SKM-1 (cell line): ENCODE data around the gene ADAMTS13.
"Not testable (repeated sequence)": the region's sequence is repeated elsewhere in the genome, so short reads cannot be mapped to it uniquely, and the experiment has no call there.

ENCODE experiments used
- DNase-seq: peaks from one replicate; lab custom pipeline; 2025; ENCODE audit not compliant: unreplicated experiment; lab: John Stamatoyannopoulos, UW

ADAMTS13 gene

DNA sequence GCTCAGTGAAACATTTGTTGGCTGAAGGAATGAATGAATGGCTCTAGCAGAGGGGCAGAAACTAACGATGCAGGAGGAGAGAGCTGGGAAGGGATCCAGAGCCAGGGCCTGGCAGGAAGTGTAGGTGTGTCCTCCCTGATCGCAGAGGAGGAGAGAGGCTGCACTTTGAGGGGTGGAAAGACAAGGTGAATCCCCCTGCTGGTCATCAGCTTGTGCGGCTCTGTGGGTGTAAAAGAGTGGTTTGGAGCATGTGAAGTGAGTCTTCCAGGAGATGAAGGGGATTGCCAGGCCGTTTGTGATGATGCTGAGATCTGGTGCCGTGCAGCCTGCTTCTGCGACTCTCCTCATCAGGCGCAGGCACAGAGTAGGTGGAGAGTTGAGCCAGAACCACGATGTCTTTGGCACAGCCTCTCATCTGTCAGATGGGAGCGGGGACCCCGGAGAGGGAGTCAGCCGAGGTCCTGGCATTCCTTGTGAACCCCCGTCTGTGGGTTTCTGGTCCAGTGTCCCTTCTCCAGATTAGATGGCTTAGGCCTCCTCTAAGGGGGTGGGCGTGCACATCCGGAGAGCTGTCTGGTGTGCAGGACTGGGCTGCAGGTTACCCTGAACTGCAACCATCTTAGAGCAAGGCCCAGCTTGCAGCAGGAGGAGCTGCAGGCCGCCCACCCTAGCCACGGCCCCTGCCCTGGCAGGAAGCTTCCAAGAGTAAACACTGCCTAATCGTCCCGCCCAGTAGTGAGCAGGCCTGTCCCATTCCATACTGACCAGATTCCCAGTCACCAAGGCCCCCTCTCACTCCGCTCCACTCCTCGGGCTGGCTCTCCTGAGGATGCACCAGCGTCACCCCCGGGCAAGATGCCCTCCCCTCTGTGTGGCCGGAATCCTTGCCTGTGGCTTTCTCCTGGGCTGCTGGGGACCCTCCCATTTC, at the start of gene ADAMTS13:
Gene ADAMTS13 (plus strand): TSS at position 753 of the 928 bp plus-strand sequence. CDS start 77 bp downstream, at position 830.
- DNase-seq, result no peak

DNA sequence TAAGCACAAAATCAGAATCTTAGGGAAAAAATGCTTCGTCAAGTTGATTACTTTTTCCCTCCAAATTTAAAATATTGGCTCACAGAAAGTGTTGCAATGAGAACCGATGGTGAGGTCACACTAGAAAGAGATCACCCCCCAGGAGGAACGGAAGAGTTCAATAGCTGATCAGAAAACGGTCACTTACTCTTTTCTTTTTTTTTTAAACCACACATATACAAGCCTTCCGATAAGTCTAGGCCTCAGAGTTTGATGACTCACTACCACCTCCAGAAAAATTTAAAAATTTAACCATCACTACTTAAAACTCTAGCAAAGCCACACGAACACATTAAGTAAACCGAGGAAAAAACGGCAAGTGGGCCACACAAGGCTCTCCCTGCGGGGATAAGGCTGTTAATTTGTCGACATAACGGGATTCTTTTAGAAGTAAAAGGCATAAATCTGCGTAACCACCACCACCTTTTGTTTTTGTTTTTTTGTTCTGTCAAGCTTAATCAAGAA, 47.5 kb upstream of the ADAMTS13 start:
- DNase-seq, result peak; percentile 37

DNA sequence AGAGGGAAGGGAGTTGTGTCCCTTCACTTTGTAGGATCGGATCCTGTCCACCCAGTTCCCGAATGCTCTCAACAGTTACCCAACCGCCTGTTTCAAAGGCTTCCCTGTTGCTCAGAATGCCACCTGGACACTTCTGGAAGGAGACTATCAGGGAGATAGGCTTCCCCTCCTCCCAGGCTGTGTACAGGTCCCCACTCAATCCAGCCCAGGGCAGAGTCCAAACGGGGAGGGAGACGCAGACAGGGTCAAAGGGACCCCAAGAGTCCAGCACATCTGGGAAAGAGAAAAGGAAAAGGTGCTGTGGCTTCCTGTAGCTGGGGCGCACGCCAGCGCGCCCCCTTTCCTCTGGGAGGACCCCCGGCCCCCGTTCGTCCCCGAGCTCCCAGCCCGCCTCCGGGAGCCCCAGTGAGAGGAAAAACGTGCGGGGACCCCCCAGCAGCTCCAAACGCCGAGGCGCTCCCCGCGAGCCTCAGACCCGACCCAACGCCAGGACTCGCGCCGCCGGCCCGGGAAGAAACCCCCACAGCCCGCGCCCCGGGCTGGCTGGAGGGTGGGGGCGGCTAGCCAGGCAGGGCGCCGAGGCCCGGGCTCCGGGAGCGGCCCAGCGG, 46.9 kb upstream of the ADAMTS13 start:
- DNase-seq, result no peak

DNA sequence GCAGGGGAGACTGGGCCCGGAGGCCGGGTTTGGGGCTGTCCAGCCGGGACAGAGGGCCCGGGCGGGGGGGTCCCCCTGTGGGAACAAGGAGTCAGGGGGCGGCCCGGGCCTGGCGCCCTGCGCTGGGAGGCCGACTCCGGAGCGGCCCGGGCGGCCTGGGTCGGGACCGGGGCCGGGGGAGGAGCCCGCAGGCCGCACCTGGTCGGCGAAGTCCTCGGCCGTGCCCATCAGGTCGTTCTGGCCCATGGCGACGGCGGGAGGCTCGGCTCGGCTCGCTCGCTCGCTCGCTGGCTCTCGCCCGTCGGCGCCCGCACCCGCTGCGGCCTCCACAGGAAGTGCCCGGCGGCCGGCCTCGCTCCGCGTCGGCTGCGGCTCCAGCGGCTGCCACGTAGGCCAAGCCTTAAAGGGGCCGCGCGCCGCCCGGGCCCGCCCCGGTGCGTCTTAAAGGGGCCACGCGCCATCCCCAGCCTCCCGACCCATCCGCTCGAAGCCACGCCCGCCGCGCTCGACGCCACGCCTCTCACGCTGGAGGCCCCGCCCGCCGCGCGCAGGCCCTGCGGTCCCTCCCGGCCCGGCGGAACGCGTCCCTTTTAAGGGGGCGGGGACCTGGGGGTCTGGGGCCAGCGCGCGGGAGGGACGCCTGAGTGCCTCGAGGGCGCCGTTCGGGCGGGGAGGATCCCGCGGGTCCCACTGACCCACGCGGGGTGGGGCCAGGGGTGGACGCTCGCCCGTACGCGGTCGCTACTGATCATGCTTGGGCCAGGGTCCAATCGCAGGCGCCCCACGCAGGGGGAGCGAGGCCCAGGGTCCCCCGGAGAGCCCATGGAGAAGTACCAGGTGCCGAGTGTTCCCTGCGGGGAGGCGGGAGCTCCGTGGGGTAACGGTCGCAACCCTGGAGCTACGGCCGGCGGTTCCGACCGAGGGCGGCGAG, 46.2 kb upstream of the ADAMTS13 start, which contains the start of the genes STKLD1 and SURF4:
Gene STKLD1 (plus strand): TSS at position 643 of the 931 bp plus-strand sequence. CDS start 108 bp downstream, at position 751.
Gene SURF4 (minus strand): TSS at position 337 of the 931 bp plus-strand sequence. CDS start 91 bp downstream, at position 246.
- DNase-seq, result peak; percentile 65

DNA sequence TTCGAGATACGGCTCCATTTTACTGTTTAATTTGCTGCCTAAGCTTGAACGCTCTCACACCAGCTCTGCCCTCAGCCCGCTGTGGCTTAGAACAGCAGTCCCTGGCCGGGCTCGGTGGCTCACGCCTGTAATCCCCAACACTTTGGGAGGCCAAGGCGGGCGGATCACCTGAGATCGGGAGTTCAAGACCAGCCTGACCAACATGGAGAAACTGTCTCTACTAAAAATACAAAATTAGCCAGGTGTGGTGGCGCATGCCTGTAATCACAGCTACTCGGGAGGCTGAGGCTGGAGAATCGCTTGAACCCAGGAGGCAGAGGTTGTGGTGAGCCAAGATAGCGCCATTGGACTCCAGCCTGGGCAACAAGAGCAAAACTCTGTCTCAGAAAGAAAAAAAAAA, 44.9 kb upstream of the ADAMTS13 start:
- not testable (repeated sequence) for DNase-seq

DNA sequence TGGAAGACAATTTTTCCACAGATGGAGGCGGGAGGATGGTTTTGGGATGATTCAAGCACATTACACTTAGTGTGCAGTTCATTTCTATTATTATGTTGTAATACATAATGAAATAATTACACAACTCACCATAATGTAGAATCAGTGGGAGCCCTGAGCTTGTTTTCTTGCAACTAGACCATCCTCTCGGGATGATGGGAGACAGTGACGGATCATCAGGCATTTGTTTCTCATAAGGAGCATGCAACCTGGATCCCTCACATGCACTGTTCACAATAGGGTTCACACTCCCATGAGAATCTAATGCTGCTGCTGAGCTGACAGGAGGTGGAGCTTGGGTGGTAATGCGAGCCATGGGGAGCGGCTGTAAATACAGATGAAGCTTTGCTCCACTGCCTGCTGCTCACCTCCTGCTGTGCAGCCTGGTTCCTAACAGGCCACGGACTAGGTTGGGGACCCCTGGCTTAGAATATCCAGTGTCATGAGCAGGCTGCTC, 44.4 kb upstream of the ADAMTS13 start:
- DNase-seq, result no peak

DNA sequence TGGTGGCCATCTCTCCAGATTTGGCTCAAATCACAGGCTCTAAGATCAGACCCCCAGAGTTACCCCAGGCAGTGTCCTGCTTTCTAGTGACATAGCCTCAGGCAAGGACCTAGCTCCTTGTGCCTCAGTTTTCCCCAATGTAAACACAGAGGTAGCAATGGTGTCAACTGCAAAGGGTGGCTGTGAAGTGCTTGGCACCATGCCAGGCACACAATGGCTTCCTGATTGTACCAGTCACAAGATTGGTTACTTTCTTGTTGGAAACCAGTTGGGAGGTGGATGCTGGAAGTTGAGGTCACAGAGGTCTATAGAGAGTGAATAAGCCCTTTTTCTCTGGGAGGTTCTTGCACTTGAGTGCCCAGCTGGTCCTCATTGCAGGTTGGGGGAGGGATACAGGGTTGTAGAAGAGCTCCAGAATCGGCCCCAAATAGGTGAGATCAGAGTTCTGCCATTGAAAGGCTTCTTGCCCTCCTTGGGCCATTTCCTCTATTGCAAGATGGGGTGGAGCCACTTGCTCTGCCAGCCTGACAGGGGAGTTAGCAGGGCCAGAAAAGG, 43.7 kb upstream of the ADAMTS13 start:
- DNase-seq, result no peak

DNA sequence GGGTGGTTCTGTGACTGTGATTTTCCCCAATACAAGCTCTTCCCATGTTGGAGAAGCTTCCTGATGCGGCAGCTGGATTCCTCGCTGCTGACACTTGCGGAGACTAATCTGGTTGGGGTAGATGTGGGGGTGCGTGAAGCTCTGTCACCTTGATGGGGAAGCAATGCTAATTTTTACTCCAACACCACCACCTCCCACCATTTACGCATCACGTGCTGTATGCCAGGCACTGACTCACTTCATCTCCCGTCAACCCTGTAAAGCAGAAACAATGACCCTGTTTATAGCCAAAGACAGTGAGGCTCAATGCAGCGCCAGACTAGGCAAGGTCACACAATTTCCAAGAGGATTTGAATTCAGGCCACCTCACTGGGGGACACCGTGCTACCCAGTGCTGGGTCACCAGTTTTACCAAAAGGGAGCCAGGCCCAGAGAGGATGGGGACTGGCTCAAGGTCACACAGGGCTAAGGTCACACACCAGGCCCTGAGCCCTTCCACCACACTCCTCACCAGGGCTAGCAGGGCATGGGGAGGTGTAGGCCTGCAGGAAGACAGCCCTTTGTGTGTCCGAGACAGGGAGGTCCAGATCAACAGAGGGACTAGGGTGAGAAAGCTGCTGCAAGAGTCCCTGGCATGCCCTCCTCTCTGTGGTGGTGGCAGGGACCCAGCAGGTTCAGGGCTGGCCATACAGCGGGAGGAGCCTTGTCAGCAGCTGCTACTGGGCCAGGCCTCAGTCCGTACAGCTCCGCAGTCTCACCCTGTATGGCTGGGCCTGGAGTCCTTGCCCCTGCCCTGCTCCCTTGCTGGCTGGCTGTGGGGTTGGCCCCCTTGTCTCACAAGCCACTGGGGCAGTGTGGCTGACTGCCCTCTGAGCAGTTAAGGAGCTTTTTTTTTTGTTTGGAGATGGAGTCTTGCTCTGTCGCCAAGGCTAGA, 42.7 kb upstream of the ADAMTS13 start:
- DNase-seq, result no peak

DNA sequence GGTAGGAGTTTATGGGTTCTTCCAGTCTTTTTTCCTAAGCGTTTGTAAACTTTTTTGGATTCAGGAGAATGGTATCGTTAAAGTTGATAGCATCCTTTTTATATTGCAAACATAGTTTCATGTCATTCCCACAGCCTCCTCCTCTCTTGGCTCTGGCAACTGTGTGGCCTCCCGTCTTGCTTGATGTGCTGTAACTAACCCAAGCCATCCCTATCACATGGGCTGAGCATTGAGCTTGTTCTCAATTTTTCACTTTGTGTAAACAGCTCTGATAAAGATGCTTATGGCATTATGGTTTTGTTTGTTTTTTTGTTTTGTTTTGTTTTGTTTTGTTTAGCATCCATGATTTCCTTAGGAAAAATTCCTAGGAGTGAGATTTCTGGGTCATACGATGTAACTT, 41.4 kb upstream of the ADAMTS13 start:
- DNase-seq, result no peak

DNA sequence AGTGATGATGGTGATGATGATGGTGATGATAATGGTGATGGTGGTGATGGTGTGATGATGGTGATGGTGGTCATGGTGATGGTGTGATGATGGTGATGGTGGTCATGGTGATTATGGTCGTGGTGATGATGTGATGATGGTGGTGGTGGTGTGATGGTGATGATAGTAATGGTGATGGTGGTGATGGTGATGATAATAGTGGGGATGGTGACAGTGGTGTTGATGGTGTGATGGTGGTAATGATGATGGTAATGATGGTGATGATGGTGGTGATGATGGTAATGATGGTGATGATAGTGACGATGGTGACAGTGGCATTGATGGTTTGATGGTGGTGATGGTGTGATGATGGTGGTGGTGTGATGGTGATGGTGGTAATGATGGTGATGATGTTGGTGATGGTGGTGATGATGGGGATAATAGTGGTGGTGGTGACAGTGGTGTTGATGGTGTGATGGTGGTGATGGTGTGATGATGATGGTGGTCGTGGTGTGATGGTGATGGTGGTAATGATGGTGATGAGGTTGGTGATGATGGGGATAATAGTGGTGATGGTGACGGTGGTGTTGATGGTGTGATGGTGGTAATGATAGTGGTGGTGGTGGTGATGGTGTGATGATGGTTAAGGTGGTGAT, 39.5 kb upstream of the ADAMTS13 start:
- no peak for DNase-seq

DNA sequence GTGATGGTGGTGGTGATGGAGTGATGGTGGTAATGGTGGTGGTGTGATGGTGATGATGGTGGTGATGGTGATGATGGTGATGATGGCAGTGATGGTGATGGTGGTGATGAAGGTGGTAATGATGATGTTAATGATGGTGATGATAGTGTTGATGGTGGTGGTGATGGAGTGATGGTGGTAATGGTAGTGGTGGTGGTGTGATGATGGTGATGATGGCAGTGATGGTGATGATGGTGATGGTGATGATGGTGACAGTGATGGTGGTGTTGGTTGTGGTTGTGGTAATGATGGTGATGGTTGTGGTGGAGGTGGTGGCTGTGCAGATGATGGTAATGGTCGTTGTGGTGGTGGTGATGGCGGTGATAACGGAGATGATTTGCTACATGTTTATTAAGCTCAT, 38.7 kb upstream of the ADAMTS13 start:
- DNase-seq, result no peak

DNA sequence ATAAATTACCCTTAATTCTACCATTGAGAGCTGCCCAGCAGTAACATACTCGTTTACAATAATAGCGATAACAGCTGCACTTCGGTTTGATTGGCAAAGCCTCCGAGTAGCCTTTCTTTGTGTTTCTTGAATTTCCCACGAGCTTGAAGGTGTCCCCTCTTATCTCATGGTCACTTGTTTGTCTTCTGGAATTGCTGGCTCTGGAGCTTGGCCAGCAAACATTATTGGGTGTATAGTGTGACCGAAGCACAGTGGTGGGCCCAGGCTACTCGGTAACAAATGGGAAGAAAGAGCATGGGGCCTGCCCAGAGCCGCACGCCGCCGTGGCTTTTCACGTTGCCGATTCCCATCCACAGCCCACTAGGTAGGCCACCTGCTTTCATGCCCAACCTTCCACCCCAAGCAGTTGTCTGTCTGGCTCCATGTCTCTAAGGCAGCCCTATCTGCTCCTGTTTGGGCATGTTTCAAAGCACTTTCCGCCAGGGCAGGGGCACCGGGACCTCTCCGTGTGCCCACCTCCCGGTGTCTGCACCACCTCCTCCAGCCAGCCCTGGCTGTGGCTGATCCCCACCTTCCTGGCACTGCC, 37.3 kb upstream of the ADAMTS13 start:
- DNase-seq, result no peak

DNA sequence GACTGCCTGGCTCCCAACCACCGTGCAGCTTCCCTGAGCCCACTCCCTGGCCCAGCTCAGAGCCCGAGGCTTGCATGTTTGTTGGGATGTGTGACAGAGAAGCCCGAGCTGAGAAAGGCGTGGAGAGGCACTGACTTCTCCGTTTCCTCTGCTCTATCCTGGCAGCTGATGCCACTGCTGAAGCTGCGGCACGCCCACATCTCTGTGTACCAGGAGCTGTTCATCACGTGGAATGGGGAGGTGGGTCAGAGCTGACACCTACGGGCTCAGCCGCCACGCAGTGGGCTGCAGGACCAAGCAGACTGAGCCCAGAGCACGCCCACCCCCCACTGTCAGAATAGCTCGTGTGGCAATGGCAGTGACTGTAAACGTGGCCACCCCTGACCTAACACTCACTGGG, 36.7 kb upstream of the ADAMTS13 start:
- DNase-seq, result no peak

DNA sequence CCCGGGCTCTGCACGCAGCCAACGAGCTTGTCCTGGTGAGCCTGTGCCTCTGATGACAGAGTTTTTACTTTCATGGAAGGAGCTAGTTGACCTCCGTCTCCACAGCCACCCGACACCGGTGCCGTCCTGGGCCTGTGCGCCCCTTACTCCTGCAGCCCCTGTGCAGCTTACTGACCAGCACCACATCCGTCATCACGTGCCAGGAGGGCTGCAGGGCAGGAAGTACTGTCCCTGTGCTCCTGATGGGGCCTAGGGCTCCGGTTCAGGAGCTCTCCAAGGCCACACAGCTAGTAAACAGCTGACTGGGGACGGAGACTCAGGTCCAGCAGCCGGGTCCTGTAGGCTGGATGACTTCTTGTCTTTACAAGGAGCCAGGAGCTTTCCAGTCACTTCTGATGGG, 35.8 kb upstream of the ADAMTS13 start:
- DNase-seq, result no peak

DNA sequence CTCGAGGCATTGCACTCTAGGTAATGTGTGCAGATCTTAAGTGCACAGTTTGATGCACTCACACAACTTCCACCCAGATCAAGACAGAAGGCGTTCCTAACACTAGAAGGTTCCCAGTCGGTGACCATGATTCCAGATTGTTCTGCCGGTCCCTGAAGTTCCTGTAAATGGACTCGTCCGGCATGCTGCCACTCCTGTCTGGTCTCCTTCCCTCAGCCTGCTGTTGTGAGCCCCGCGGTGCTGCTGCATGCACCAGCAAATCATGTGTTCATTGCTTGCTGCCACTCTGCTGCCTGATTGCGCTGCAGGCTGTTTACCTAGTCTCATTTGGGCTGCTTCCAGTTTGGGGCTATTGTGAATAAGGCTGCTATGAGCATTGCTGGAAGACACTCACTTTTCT, 34.5 kb upstream of the ADAMTS13 start:
- DNase-seq, result no peak

DNA sequence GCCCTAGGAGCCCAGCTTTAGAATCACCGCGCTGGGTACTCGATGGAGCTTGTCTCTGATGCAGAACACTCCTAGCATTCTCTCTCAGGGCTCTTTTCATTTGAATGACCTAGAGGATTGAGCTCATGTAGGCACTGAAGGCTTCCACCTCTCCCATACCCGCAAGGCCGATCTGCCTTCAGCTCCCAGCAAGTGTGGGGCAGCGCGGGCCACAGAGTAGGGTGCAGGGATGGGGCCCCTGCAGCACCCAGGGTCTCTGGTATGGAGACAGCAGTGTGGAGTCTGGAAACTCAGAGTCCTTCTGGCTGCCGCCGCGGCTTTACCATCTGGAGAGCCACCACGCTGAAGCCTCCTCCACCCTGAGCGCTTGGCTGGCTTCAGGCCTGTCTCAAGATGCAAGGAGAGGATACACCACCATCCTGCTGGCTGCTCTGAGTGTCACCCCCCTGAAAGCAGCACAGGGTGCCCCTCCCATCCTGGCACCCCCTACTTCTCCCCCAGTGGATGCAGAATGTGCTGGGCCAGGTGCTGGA, 33.1 kb upstream of the ADAMTS13 start:
- DNase-seq, result no peak

DNA sequence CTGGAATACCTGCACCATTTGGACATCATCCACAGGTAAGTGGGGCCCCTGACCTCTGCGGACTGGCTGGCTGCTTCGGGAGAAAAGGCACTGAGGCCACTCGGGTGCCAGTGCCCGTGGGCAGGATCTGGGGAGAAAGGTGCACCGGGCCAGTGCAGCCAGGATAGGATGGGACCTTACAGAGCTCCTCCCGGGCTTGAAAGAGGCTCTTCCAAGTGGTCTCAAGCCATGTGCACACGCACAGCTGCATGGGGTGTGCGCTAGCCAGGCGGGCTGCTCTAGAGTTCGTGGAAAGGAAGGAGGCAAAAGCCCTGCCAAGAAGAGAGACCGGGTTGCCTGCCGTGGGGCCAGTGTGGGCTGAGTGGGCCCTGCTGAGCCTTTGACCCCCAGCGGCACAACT, 32.6 kb upstream of the ADAMTS13 start:
- no peak for DNase-seq

DNA sequence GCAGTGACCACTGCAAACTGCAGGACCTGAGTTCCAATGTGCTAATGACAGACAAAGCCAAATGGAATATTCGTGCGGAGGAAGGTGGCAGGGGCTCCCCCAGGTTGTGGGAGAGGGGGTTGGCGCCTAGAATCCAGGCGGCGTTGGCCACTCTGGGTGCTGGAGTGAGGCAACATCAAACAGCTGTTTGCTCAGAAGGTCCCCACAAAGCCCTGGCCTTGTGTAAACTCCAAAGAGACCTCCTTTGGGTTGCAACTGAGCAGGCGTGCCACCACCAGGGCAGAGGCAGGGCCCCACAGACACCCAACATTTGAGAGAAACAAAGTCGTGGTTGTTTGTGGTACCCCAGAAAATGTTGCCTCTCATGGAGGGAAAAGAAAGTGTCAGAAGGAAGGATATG, 31.5 kb upstream of the ADAMTS13 start:
- no peak for DNase-seq
